Nephron (organoid): ENCODE measurements around the gene THSD4.

ENCODE experiments used
- H3K27ac Mint-ChIP-seq, 3 experiments: 2 replicates each; pipeline ENCODE4 v1.8.0; 2020; ENCODE audit warnings: mixed read lengths in 3 of 3, mild to moderate bottlenecking in 2 of 3, moderate library complexity in 1 of 3
- H3K27me3 Mint-ChIP-seq: 2 replicates; pipeline ENCODE4 v1.8.0; 2021; ENCODE audit warnings: low read depth, mild to moderate bottlenecking, moderate library complexity, mixed read lengths
- H3K36me3 Mint-ChIP-seq: 2 replicates; pipeline ENCODE4 v1.8.0; 2020; ENCODE audit warnings: low read depth, mixed read lengths
- H3K4me1 Mint-ChIP-seq: 2 replicates; pipeline ENCODE4 v1.8.0; 2020; ENCODE audit warnings: mixed read lengths
- H3K4me3 Mint-ChIP-seq, 3 experiments: 2 replicates each; pipeline ENCODE4 v1.8.0; 2020; ENCODE audit warnings: mild to moderate bottlenecking in 3 of 3, mixed read lengths in 3 of 3, moderate library complexity in 2 of 3
- H3K9me3 Mint-ChIP-seq: 2 replicates; pipeline ENCODE4 v1.8.0; 2020; ENCODE audit warnings: mixed read lengths
- TF ChIP-seq, protein P1 (sequence below), 3 experiments: fragments of 200-600 bp; sonication (generic); IDR thresholded peaks; one replicate each; pipeline ENCODE4 v1.5.0; 2021; ENCODE audit warnings: antibody characterized with exemption in 3 of 3; ENCODE audit not compliant: unreplicated experiment in 3 of 3

The THSD4 gene

DNA sequence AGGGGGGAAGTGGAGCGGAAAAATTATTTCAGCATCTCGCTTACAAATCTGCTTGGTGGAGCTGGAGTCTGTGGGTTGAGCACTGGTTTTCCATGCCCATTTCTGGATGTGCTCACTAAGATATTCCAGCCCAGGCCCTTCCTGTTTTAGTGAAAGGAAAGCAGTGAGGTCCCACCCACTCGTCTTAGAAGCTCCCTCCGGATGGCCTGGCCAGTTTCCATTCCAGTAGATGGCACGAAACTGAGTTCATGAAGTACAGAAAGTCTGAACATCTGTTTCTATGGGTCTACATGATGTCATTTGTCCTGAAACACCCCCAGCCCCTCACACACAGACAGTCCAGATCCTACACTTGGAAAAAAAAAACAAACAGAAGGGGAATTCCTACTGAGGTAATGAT, 31.9 kb upstream of the THSD4 start:
- peaks cover 10% of the 10 kb centered on the region for H3K4me1 Mint-ChIP-seq
- H3K27me3 Mint-ChIP-seq, result peaks cover 3% of the 10 kb centered on the region
- H3K9me3 Mint-ChIP-seq, result peaks cover 22% of the 10 kb centered on the region
- H3K36me3 Mint-ChIP-seq, result no peaks in the 10 kb centered on the region
- TF ChIP-seq, protein P1, sequence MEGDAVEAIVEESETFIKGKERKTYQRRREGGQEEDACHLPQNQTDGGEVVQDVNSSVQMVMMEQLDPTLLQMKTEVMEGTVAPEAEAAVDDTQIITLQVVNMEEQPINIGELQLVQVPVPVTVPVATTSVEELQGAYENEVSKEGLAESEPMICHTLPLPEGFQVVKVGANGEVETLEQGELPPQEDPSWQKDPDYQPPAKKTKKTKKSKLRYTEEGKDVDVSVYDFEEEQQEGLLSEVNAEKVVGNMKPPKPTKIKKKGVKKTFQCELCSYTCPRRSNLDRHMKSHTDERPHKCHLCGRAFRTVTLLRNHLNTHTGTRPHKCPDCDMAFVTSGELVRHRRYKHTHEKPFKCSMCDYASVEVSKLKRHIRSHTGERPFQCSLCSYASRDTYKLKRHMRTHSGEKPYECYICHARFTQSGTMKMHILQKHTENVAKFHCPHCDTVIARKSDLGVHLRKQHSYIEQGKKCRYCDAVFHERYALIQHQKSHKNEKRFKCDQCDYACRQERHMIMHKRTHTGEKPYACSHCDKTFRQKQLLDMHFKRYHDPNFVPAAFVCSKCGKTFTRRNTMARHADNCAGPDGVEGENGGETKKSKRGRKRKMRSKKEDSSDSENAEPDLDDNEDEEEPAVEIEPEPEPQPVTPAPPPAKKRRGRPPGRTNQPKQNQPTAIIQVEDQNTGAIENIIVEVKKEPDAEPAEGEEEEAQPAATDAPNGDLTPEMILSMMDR (IDR thresholded peaks at IDR 0.05; ENCODE audit: unreplicated experiment in 3 of 3), result no peak
- no peak overlapping the region for H3K4me3 Mint-ChIP-seq
- no peak overlapping the region for H3K27ac Mint-ChIP-seq

DNA sequence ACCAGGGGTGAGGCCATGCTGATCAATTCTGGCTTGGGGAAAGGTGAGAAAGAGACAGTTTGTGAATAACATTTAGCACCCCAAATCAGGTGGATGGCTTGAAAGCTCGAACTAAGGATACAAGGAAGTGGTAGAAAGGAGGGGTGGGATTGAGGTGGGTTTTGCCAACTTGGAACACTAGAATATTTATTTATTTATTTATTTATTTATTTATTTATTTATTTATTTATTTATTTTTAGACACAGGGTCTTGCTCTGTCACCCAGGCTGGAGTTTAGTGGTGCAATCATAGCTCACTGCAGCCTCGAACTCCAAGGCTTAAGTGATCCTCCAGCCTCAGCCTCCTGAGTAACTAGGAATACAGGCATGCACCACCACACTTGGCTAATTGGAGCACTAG, 31.0 kb upstream of the THSD4 start:
- H3K4me1 Mint-ChIP-seq, result peaks cover 10% of the 10 kb centered on the region
- no peak overlapping the region for H3K27ac Mint-ChIP-seq
- H3K36me3 Mint-ChIP-seq, result no peaks in the 10 kb centered on the region
- TF ChIP-seq, protein P1 (IDR thresholded peaks at IDR 0.05; ENCODE audit: unreplicated experiment in 3 of 3), result no peak
- no peak overlapping the region for H3K4me3 Mint-ChIP-seq
- H3K9me3 Mint-ChIP-seq, result peaks cover 25% of the 10 kb centered on the region
- H3K27me3 Mint-ChIP-seq, result peaks cover 8% of the 10 kb centered on the region

DNA sequence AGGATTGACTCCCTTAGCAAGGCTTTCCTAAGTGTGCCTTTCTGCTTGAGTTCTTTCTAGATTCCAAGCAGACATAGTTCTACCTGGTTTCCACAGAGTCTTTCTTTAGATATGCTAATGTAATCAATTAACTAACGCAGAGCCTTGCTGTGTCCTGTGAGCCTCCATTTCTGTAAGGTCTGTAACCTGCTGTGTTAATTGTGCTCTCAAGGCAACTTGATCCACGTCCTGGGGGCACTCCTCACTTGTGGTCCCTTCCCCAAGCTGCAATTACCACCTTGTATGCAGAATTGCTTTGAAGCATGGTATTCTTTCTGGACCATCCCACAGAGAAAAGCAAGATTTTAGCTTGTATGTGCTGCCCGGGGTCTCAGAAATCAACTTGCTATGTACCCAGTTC, 29.5 kb upstream of the THSD4 start:
- peaks cover 8% of the 10 kb centered on the region for H3K27me3 Mint-ChIP-seq
- TF ChIP-seq, protein P1 (IDR thresholded peaks at IDR 0.05; ENCODE audit: unreplicated experiment in 3 of 3), result no peak
- H3K4me1 Mint-ChIP-seq, result peaks cover 10% of the 10 kb centered on the region
- peaks cover 25% of the 10 kb centered on the region for H3K9me3 Mint-ChIP-seq
- no peak overlapping the region for H3K4me3 Mint-ChIP-seq
- H3K27ac Mint-ChIP-seq, result peak overlapping the region in 1 of 3 experiments; percentile 13
- H3K36me3 Mint-ChIP-seq, result no peaks in the 10 kb centered on the region

DNA sequence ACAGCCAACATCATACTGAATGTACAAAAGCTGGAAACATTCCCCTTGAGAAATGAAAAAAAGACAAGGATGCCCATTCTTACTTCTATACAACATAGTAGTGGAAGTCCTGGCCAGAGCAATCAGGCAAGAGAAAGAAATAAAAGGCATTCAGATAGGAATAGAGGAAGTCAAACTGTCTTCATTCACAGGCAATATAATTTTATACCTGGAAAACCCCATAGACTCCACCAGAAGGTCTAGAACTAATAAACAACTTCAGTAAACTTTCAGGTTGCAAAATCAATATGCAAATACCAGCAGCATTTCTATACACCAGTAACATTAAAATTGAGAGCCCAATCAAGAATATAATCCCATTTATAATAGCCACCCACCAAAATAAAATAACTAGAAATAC, 27.1 kb upstream of the THSD4 start:
- Mint-ChIP-seq H3K9me3 (peaks cover 25% of the 10 kb centered on the region), H3K36me3 (no peaks in the 10 kb centered on the region), H3K4me1 (peaks cover 10% of the 10 kb centered on the region), H3K27me3 (peaks cover 8% of the 10 kb centered on the region), H3K4me3 (no peak overlapping the region), H3K27ac (no peak overlapping the region)
- TF ChIP-seq, protein P1 (IDR thresholded peaks at IDR 0.05; ENCODE audit: unreplicated experiment in 3 of 3), result no peak

DNA sequence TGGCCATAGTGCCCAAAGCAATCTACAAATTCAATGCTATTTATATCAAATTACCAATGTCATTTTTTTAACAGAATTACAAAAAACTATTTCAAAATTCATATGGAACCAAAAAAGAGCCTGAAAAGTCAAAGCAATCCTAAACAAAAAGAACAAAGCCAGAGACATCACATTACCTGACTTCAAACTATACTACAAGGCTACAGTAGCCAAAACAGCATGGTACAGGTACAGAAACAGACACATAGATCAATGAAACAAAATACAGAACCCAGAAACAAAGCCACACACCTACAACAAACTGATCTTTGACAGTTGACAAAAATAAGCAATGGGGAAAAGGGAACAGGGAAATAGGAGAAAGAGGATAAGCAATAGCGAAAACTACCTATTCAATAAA, 26.6 kb upstream of the THSD4 start:
- H3K27ac Mint-ChIP-seq, result no peak overlapping the region
- H3K4me1 Mint-ChIP-seq, result peaks cover 10% of the 10 kb centered on the region
- peaks cover 10% of the 10 kb centered on the region for H3K27me3 Mint-ChIP-seq
- H3K9me3 Mint-ChIP-seq, result peaks cover 25% of the 10 kb centered on the region
- H3K36me3 Mint-ChIP-seq, result no peaks in the 10 kb centered on the region
- TF ChIP-seq, protein P1 (IDR thresholded peaks at IDR 0.05; ENCODE audit: unreplicated experiment in 3 of 3), result no peak
- H3K4me3 Mint-ChIP-seq, result no peak overlapping the region

DNA sequence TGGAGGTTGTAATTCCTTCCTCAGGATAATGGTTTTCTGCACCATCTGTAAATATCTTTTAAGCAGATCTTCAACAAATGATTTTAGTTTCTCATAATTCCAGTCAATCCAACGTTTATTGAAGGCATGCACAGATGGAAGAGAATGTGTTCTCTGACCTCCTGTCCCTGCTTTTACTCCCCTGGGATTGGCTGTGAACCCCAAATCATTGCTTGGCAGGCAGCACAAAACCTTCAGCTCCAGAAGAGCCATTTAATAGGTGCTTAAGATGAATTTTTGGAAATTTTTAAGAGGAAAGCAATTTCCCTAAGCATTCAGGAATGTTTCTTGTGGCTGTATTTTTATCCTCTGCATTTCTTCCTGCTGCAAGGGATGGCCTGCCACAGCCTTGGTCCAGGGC, 25.5 kb upstream of the THSD4 start:
- peaks cover 10% of the 10 kb centered on the region for H3K4me1 Mint-ChIP-seq
- H3K4me3 Mint-ChIP-seq, result no peak overlapping the region
- no peaks in the 10 kb centered on the region for H3K36me3 Mint-ChIP-seq
- peaks cover 25% of the 10 kb centered on the region for H3K9me3 Mint-ChIP-seq
- H3K27me3 Mint-ChIP-seq, result peaks cover 8% of the 10 kb centered on the region
- H3K27ac Mint-ChIP-seq, result no peak overlapping the region
- TF ChIP-seq, protein P1 (IDR thresholded peaks at IDR 0.05; ENCODE audit: unreplicated experiment in 3 of 3), result no peak
